BLaER1 (cell line): ENCODE data around the gene VWCE.

Experiments used
- H3K27ac ChIP-seq: shearing (Covaris generic); formaldehyde crosslinking; 2 replicates; pipeline ENCODE4 v1.8.1; 2022
- H3K27me3 ChIP-seq: shearing (Covaris generic); formaldehyde crosslinking; 2 replicates; pipeline ENCODE4 v1.8.1; 2022
- H3K36me3 ChIP-seq: shearing (Covaris generic); formaldehyde crosslinking; 2 replicates; pipeline ENCODE4 v1.8.1; 2022
- H3K4me1 ChIP-seq: shearing (Covaris generic); formaldehyde crosslinking; 2 replicates; pipeline ENCODE4 v1.8.1; 2022
- H3K4me2 ChIP-seq: shearing (Covaris generic); formaldehyde crosslinking; 2 replicates; pipeline ENCODE4 v1.8.1; 2022
- H3K4me3 ChIP-seq: shearing (Covaris generic); formaldehyde crosslinking; 2 replicates; pipeline ENCODE4 v1.8.1; 2022
- H3K9ac ChIP-seq: shearing (Covaris generic); formaldehyde crosslinking; 2 replicates; pipeline ENCODE4 v1.8.1; 2022
- H3K9me3 ChIP-seq: shearing (Covaris generic); formaldehyde crosslinking; 2 replicates; pipeline ENCODE4 v1.8.1; 2022
- H4K20me1 ChIP-seq: shearing (Covaris generic); formaldehyde crosslinking; 2 replicates; pipeline ENCODE4 v1.8.1; 2022
- Cebpa-rat ChIP-seq: shearing (Covaris generic); IDR thresholded peaks from 2 replicates; pipeline ENCODE4 v1.8.1; 2022

Gene VWCE

GRCh38 chr11:61273178-61274078 is 21.7 kb downstream of the VWCE start:
- Histone ChIP-seq H3K27ac (peak overlapping the region; percentile 64), H3K4me2 (peak overlapping the region; percentile 97), H3K4me3 (peak overlapping the region; percentile 63), H3K27me3 (no peaks in the 10 kb centered on the region), H4K20me1 (no peaks in the 10 kb centered on the region; the same call in 1 of the 2 replicates), H3K4me1 (peaks cover 85% of the 10 kb centered on the region), H3K36me3 (peaks cover 82% of the 10 kb centered on the region), H3K9ac (peak overlapping the region; percentile 62), H3K9me3 (no peaks in the 10 kb centered on the region)
- TF ChIP-seq Cebpa-rat = no peak

DNA sequence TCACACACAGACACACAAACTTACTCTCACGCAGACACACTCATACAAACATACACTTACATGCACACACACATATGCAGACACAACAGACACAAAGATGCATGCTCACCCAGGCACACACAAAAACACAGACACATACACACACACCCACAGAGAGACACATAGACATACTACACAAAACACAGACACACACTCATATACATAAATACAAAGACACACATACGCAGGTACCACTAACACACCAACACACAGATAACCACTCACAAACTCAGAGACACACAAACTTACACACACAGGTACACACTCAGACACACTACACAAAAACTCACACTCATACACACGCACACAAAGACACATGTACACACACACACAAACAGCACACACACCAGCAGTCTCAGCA is 22.4 kb downstream of the VWCE start:
- no peaks in the 10 kb centered on the region for H3K9me3 ChIP-seq
- peaks cover 80% of the 10 kb centered on the region for H3K4me1 ChIP-seq
- no peak for TF ChIP-seq Cebpa-rat
- no peaks in the 10 kb centered on the region; the same call in 1 of the 2 replicates for H4K20me1 ChIP-seq
- H3K36me3 ChIP-seq = peaks cover 82% of the 10 kb centered on the region
- peak overlapping the region; percentile 63 for H3K4me3 ChIP-seq
- peak overlapping the region; percentile 62; the same call in 1 of the 2 replicates for H3K9ac ChIP-seq
- H3K4me2 ChIP-seq = peak overlapping the region; percentile 97
- peak overlapping the region; percentile 64 for H3K27ac ChIP-seq
- no peaks in the 10 kb centered on the region for H3K27me3 ChIP-seq

GRCh38 chr11:61270354-61271076 is 24.6 kb downstream of the VWCE start:
- Histone ChIP-seq H3K4me2 (peak overlapping the region; percentile 97), H3K4me1 (peaks cover 74% of the 10 kb centered on the region), H3K36me3 (peaks cover 87% of the 10 kb centered on the region), H3K9ac (no peak overlapping the region), H3K27me3 (no peaks in the 10 kb centered on the region), H3K27ac (0 out of 2 replicates have a peak overlapping the region, but pooled peaks have one; percentile 31), H4K20me1 (no peaks in the 10 kb centered on the region; the same call in 1 of the 2 replicates), H3K4me3 (no peak overlapping the region), H3K9me3 (no peaks in the 10 kb centered on the region)
- TF ChIP-seq Cebpa-rat = no peak

GRCh38 chr11:61268588-61269250 is 26.4 kb downstream of the VWCE start:
- no peak overlapping the region for H3K9ac ChIP-seq
- H3K4me1 ChIP-seq = peaks cover 56% of the 10 kb centered on the region
- TF ChIP-seq Cebpa-rat = no peak

DNA sequence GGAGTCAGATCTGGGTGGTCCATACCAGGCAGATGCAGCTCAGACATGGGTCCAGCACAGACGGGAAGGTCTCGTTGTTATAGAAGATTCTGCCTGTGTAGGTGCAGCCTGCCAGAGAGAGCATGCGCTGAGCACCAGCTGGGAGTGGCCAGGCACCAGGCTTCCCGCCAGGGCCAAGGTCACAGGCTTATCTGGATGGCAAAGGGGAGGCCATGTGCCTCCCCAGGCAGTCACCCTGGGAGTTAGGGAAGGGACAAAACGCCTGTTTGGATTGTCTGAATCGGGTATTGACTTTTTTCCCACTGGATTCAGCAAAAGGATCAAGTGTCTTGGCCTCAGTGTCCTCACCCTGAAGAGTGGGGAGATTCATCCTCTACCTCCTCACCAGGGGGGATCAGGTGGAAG is 27.7 kb downstream of the VWCE start:
- H3K27me3 ChIP-seq = no peaks in the 10 kb centered on the region
- no peak for TF ChIP-seq Cebpa-rat
- H3K27ac ChIP-seq = peak overlapping the region; percentile 51
- H3K36me3 ChIP-seq = peaks cover 100% of the 10 kb centered on the region
- H3K4me2 ChIP-seq = peak overlapping the region; percentile 26
- no peaks in the 10 kb centered on the region for H4K20me1 ChIP-seq
- no peak overlapping the region for H3K4me3 ChIP-seq
- H3K4me1 ChIP-seq = peaks cover 43% of the 10 kb centered on the region
- no peaks in the 10 kb centered on the region for H3K9me3 ChIP-seq
- 0 out of 2 replicates have a peak overlapping the region, but pooled peaks have one; percentile 6 for H3K9ac ChIP-seq

More at GRCh38 chr11:61268588-61269250, 26.4 kb downstream of the VWCE start:
- Histone ChIP-seq H4K20me1 (no peaks in the 10 kb centered on the region; the same call in 1 of the 2 replicates), H3K4me3 (no peak overlapping the region), H3K27me3 (no peaks in the 10 kb centered on the region), H3K36me3 (peaks cover 94% of the 10 kb centered on the region), H3K4me2 (no peak overlapping the region), H3K27ac (peak overlapping the region; percentile 12; the same call in 1 of the 2 replicates), H3K9me3 (no peaks in the 10 kb centered on the region)

DNA sequence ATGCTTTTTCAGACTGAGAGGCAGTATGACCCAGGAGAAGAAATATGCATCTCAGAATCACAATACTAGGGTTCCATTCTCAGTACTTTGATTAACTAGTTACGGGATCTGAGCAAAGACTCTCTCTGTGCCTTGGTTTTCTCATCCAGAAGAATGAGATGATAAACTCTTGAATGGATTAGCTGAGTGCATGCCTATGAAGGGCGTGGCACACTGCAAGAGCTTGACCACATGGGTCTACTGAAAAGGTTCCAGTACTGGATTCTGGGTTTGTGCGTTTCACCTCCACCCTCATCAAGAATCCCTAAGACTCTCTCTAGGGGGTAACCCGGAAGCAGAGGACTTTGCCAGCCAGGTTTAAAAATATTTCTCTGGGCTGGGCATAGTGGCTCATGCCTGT is 28.5 kb downstream of the VWCE start:
- no peaks in the 10 kb centered on the region for H3K27me3 ChIP-seq
- H3K9me3 ChIP-seq = no peaks in the 10 kb centered on the region
- no peak overlapping the region for H3K9ac ChIP-seq
- peaks cover 35% of the 10 kb centered on the region for H3K4me1 ChIP-seq
- peaks cover 100% of the 10 kb centered on the region for H3K36me3 ChIP-seq
- no peak overlapping the region for H3K27ac ChIP-seq
- H3K4me2 ChIP-seq = peak overlapping the region; percentile 26
- no peaks in the 10 kb centered on the region for H4K20me1 ChIP-seq
- no peak for TF ChIP-seq Cebpa-rat
- H3K4me3 ChIP-seq = no peak overlapping the region

DNA sequence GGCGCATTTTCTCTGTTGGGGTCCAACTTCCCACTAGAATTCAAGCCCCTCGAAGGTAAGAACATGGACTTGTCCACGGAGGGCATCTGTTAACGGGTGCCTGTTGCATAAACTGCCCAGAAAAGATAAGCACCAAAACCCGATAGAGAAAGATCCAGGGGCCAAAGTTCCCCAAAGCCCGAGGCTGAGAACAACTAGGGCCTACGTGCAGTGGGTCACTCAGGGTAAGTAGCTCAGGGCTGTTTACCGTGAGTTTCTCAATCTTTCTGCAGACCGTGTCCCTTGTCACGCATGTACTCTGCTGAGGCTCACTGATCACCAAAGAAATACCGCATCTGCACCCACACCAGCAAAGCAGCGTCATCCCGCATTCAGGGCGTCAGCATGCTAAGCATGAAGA is 29.8 kb downstream of the VWCE start:
- Histone ChIP-seq H4K20me1 (no peaks in the 10 kb centered on the region), H3K4me1 (peaks cover 23% of the 10 kb centered on the region), H3K36me3 (peaks cover 100% of the 10 kb centered on the region), H3K4me2 (no peak overlapping the region), H3K9me3 (no peaks in the 10 kb centered on the region), H3K27ac (no peak overlapping the region), H3K9ac (no peak overlapping the region), H3K27me3 (no peaks in the 10 kb centered on the region), H3K4me3 (no peak overlapping the region)
- TF ChIP-seq Cebpa-rat = no peak

GRCh38 chr11:61264795-61265194 is 30.3 kb downstream of the VWCE start:
- Histone ChIP-seq H3K9me3 (no peaks in the 10 kb centered on the region), H3K9ac (no peak overlapping the region), H3K4me2 (no peak overlapping the region), H3K4me3 (no peak overlapping the region), H3K27ac (no peak overlapping the region), H3K27me3 (no peaks in the 10 kb centered on the region), H3K36me3 (peaks cover 100% of the 10 kb centered on the region), H4K20me1 (no peaks in the 10 kb centered on the region), H3K4me1 (peaks cover 23% of the 10 kb centered on the region)
- TF ChIP-seq Cebpa-rat = no peak

DNA sequence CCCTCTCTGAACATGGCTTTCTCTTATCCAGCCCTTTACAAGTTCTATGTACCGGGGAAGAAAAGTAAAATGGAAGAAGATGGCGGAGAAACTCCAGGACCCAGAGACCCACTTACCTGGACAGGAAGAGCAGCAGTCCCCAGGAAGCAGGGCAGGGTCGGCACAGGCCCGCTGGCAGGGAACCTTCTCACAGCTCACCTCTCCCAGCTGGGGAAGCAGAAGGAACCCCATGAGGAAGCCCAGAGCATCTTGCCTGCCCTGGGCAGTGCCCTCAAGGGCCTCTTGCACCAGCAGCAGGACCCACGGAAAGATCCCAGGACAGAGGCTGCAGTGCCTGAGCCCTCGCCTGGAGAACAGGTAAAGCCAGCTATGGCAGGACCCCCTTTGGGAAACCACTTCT is 30.7 kb downstream of the VWCE start:
- no peak for TF ChIP-seq Cebpa-rat
- H3K4me3 ChIP-seq = no peak overlapping the region
- no peak overlapping the region for H3K27ac ChIP-seq
- H3K4me2 ChIP-seq = no peak overlapping the region
- no peaks in the 10 kb centered on the region for H3K27me3 ChIP-seq
- no peaks in the 10 kb centered on the region for H3K9me3 ChIP-seq
- peaks cover 23% of the 10 kb centered on the region for H3K4me1 ChIP-seq
- peaks cover 100% of the 10 kb centered on the region for H3K36me3 ChIP-seq
- H4K20me1 ChIP-seq = no peaks in the 10 kb centered on the region
- H3K9ac ChIP-seq = no peak overlapping the region
